Amniotic stem cell (primary cell): ENCODE measurements around the gene PARVB.

Experiments
- DNase-seq: peaks from one replicate; lab custom pipeline; 2025; lab: John Stamatoyannopoulos, UW

Gene PARVB

DNA sequence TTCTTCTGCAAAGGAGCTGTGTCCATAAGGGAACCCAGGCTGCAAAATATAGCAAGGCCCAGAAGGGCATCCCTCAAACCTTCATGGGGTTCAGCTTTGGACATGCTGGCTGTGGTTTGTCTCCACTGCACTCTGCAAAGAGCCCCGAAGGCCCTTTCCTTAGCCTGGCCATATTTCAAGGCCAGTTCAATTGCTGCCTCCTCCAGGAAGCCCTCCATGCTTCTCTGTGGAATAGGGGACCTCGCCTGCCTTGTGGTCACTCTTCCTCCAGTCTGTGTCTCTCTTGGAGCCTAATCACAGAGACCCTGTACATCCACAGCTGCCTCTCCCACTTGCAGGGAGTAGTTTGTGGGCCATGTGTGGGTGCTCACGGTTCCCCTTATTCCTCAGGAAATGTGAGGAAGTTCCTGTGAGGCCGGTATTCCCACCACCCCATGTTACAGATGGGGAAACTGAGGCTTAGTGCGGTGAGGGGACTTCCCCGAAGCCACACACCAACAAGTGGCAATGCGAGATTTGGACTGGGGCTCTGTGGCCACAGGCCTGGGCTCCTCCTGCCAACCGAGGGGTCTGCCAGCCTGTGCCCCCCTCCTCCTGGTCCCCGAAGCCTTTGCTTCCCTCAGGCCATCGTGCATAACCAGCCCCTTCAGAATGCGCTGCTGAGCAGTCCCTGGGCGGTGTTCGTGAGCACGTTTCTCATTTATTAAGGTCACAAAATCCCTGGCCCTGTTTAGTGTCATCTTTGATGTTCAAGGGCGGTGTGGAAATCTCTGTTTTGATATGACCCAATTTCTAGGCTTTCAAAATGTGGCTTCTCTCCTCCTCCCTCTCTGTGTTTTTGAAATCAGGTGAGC lies 65.8 kb downstream of the PARVB start:
- no peak for DNase-seq

GRCh38 chr22:44090571-44090905 lies 66.4 kb downstream of the PARVB start:
- DNase-seq, result no peak

DNA sequence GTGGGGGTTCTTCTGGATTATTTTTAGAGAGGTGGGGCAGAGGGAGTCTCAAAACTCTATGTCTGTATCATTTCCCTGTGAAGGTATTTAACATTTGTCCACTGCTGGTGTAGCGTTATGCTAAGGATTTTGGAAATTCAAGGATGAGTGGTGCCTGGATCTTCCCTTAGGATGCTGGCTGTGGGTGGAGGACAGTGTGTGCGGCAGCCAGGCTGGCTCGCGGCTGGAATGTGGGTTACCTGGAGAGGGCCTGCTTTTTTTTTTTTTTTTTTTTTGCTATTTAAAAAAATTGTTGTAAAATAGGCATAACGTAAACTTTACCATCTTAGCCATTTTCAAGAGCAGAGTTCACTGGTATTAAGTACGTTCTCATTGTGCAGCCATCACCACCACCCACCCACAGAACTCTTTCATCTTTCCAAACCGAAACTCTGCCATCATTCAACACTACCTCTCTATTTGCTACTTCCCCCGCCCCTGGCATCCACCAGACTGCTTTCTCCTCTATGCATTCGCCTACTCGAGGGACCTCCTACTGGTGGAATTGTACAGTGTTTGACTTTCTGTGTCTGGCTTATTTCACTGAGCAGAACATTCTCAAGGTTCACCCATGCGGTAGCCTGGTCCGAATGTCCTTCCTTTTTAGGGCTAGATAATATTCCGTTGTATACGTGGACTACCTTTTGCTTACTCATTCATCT lies 67.1 kb downstream of the PARVB start:
- no peak for DNase-seq

DNA sequence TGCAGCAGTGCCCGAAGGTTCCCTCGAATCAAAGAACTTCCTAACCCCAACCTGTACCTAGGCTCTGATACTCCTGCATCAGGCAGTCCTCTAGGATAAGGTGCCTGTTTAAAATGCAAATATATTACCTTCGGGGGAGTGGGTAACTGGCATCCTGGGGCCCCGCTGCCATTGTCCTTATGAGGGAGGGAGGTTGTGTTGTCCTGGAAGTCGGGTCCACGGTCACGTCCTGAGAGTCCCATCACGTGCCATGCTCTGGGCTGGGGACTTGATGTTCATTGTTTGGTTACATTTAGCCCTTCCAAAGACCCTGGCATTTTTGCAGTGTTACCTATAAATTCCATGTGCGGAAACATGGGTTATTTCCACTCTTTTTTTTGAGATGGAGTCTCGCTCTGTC lies 67.6 kb downstream of the PARVB start:
- no peak for DNase-seq

DNA sequence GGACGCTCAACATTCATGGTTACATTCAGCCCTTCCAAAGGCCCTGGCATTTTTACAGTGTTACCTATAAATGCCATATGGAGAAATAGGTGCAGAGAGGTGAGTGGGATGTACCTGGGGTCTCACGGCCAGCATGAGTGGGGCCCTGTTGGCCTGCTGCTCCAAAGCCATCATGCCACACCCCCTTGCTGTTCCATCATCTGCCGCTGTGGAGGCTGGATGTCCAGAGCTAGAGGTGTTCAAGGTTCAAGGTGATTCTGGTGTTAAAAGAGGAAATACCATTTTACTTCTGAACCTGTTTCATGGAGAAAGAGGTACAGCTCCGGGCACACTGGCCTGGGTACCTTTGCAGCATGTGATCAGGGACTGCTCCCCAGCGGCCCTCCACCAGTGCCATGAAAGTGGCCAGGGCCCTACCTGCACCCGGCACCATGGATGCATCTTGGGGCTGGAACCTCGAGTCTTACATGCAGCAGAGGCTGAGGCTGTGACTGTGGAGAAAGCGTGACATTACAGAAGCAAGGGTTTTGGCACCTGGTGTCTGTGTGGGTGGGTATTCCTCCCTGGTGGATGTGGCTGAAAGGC lies 68.6 kb downstream of the PARVB start:
- no peak for DNase-seq

DNA sequence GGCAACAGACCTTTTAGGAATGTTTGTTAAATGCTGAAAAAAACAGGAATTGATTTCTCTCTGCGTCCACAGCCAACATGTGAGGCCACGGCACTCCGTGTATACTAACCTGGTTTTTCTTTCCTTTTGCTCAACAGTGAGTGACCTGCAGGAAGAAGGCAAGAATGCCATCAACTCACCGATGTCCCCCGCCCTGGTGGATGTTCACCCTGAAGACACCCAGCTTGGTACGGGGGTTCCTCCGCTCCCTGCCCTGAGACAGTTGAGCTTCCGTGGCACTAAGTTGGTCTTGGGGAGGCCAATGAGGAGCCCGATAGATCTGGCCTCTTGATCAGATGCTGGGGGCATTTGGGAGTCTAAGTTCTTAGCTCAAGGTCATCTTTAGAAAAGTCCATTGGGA lies 69.7 kb downstream of the PARVB start:
- DNase-seq, result no peak

DNA sequence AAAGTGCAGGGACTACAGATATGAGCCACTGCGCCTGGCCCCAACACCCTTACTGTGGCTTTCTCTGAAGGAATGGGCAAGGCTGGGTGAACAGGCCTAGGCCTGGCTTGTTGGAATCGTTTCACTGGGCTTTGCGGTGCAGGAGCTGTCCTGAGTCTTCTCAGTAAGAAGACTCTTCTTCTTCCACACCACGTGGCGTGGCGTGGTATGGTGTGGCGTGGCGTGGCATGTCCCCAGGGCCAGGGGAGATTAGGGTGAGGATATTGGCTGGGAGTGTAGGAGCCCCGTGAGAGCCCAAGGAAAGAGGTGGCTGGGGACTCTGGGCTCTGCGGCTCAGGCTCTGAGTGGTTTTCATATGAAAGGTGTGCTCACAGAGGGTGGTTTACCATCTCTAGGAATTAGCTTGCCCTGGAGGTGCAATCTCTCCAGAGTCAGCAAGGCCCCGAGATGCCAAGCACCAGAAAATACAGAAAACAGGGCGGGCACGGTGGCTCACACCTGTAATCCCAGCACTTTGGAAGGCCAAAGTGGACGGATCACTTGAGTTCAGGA lies 70.7 kb downstream of the PARVB start:
- no peak for DNase-seq

DNA sequence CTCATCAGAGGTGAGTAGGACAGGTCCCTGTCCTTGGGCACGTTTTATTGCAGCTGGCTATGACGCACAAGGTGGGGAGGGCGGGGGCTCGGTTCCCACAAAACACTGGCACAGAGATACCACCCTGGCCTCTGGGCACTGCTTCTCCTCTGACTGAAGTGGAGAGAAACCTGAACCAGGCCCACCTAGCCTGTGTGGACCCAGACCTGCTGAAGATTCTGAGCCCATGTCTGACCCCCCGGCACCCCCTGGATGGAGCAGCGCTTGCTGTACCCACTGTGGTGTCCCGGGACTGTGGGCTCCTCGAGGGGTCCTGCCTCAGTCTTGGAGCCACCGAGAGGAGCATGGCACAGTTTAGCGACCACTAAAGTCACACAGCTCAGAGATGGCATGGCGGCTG lies 72.6 kb downstream of the PARVB start:
- no peak for DNase-seq

DNA sequence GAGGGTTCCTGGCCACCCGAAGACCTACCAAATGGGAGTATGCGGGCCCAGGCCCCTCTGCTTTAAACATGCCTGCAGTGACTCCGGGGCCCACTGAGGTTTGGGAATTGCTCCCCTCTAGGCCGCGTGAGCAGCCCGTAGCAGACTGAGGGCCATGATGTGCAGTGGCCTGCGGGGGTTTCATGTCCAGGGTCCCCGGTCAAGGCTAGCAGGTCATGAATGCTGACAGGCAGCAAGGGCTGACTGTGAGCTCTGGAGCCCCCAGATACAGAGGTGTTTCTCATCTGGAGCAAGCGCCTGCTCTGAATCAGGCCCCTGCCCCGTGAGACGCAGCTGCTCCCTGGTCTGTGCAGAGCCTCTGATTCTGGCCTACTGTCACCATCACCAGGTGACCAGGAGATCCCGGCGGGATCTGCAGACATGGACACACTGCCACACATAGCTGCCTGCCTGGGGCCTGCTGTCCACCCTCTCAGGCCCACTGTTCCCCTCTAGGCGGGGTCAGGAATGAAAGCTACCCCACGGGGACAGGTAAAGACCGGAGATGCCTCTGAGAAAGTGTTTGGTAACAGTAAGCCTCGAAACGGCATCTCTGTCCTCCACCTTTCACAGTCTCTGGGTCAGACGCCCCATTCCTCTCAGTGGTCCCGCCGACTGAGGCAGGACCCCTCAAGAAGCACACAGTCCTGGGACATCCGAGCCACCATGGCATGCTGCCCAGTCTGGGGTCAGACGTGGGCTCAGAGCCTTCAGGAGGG lies 73.3 kb downstream of the PARVB start:
- DNase-seq, result no peak

- DNase-seq, result no peak
Measured at GRCh38 chr22:44098021-44098739, 74.1 kb downstream of the PARVB start.

- no peak for DNase-seq
Measured at GRCh38 chr22:44098966-44099530, 74.9 kb downstream of the PARVB start.

GRCh38 chr22:44099696-44100095 lies 75.6 kb downstream of the PARVB start:
- no peak for DNase-seq

GRCh38 chr22:44100411-44100810 lies 76.3 kb downstream of the PARVB start:
- DNase-seq, result no peak

DNA sequence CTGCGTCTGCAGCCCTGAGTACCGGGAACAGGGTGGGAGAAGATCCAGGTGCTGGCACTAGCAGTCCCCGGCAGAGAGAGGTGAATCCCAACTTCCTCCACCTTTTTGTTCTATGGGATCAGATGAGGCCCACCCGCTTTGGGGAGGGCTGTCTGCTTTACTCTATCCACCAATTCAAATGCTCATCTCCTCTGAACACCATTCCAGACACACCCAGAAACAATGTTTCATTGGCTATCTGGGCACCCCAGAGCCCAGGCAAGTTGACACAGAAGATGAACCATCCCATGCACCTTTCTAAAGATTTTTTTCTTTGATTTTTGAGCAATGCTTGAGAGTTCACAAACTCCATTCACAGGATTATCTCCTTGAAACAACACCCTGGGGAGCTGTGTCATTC lies 78.0 kb downstream of the PARVB start:
- no peak for DNase-seq

DNA sequence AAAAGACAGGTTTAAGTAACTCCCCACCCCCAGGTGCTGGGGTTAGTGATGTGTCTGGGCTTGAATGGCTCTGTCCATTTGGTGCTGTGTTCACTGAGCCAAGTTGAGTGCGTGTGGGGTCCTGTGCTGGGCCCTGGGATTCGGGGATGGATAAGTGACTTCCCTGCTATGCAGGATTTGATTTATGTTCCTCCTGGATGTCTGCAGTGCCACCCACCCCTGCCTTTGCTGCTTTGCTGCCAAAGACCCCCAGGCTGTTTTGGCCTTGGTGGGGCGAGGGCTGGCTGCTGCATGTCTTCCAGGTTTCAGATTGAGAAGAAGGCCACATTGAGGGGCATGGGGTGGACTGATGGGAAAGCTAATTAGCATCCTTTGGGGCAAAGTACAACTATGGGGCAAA lies 78.8 kb downstream of the PARVB start:
- DNase-seq, result no peak

- DNase-seq, result no peak
Measured at GRCh38 chr22:44103735-44104480, 79.8 kb downstream of the PARVB start.

GRCh38 chr22:44107340-44107739 lies 83.2 kb downstream of the PARVB start:
- DNase-seq, result no peak

GRCh38 chr22:44108076-44108475 lies 84.0 kb downstream of the PARVB start:
- DNase-seq, result no peak

DNA sequence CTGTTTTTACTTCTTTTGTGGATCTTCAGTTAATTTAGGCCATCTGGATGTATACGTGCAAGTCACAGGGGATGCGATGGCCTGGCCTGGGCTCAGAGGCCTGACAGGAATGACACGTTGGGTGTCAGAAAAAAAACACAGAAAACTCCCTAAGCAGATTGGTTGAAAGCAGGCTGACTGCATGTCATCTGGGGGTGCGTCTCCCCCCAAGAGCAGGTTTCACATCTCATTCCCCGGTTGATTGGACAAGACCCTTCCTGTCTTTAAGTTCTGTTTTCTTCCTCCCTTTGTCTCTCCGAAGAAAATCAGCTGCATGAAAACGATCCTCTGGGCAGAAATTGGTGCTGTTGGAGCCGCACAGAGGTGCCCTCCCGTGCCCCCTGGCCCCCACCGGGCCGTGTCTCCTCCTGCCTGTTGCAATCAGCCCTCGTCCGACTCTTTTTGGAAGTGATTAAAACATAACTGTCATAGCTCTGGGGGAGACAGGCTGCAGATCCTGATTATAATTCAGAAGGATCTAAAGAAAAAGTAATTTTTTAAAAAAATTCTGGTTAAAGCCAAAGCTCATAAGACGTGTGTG lies 84.8 kb downstream of the PARVB start:
- no peak for DNase-seq

DNA sequence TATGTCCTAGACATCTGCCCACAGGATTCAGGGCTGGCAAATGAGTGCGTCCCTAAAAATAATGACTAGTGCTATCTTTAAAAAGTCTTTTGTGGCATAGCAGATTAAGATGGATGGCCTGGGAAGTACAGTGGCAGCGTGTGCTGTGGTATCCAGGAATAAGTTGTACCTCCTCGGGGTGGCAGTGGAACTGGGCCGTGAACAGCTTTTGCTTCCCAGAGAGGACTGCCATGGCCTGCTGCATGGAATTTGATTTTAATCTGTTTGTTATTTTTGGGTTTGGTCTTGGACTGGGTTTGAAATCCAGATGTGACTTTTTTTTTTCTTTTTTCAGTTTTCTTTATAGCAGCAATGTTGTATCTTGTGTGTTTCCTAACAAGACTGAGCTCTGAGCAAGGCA lies 85.3 kb downstream of the PARVB start:
- DNase-seq, result no peak
